Measurements from ENCODE around the gene NPDC1.

GRCh38 chr9:137007108-137007815 is 38.7 kb downstream of the NPDC1 start:
- TF ChIP-seq CTCF (IDR thresholded peaks at IDR 0.05), result no peak
- no peak for TF ChIP-seq POLR2AphosphoS5 (IDR thresholded peaks at IDR 0.05)
- TF ChIP-seq POLR2A (IDR thresholded peaks at IDR 0.05), result no peak

Measured in breast epithelium (tissue), 3 donors.